ENCODE measurements around the gene HS2ST1. TPM values are rescaled to one million over a fixed set of nuclear protein-coding genes. Genes with fewer than 3 reads are reported as not detected.
A peak's percentile ranks its signal among the peaks of the same experiment; 100 is the strongest.

Gene HS2ST1
- total and polyA plus RNA-seq, 4 donors = 4.1 to 45.3 (median 16.3) TPM

GRCh38 chr1:86933562-86934377 lies 19.3 kb downstream of the HS2ST1 start:
- DNase-seq = peak in 2 of 3 donors; percentile 22 to 49

GRCh38 chr1:86938450-86938849 lies 24.0 kb downstream of the HS2ST1 start:
- Histone ChIP-seq H3K9me3 (ENCODE audit: control insufficient read depth in 4 of 4, insufficient read depth in 3 of 4, low read length in 3 of 4) (no peaks in the 10 kb centered on the region), H3K27me3 (ENCODE audit: control insufficient read depth in 3 of 3, insufficient read depth in 3 of 3, low read length in 2 of 3) (no peaks in the 10 kb centered on the region), H3K4me3 (no peak overlapping the region), H3K27ac (ENCODE audit: low read depth in 1 of 2, low read length in 1 of 2) (no peak overlapping the region), H3K9ac (ENCODE audit: insufficient read depth in 1 of 2, low read length in 2 of 2) (no peak overlapping the region), H3K36me3 (ENCODE audit: control insufficient read depth in 4 of 4, insufficient read depth in 4 of 4, low read length in 4 of 4) (no peaks in the 10 kb centered on the region), H3K4me1 (ENCODE audit: control insufficient read depth in 5 of 5, insufficient read depth in 5 of 5, low read length in 5 of 5) (peaks cover 0 to 44% (median 0%) of the 10 kb centered on the region in 5 donors)
- WGBS, 2 donors = 46 to 72% methylated on average over 1 of the region's 1 CpG
- no peak for DNase-seq
- no peak for TF ChIP-seq CTCF (IDR thresholded peaks at IDR 0.05; ENCODE audit: control extremely low read depth, extremely low read depth)
- ATAC-seq (ENCODE audit: insufficient read depth, low FRiP score) = no peak

More at GRCh38 chr1:86933562-86934377, 19.3 kb downstream of the HS2ST1 start:
- Histone ChIP-seq H3K27me3 (ENCODE audit: control insufficient read depth in 3 of 3, insufficient read depth in 3 of 3, low read length in 2 of 3) (no peaks in the 10 kb centered on the region), H3K4me3 (no peak overlapping the region), H3K4me1 (ENCODE audit: control insufficient read depth in 5 of 5, insufficient read depth in 5 of 5, low read length in 5 of 5) (peaks cover 0 to 14% (median 0%) of the 10 kb centered on the region in 5 donors), H3K27ac (ENCODE audit: low read depth in 1 of 2, low read length in 1 of 2) (peak overlapping the region in 1 of 2 donors; percentile 40), H3K9ac (ENCODE audit: insufficient read depth in 1 of 2, low read length in 2 of 2) (peak overlapping the region in 1 of 2 donors; percentile 42), H3K9me3 (ENCODE audit: control insufficient read depth in 4 of 4, insufficient read depth in 3 of 4, low read length in 3 of 4) (no peaks in the 10 kb centered on the region), H3K36me3 (ENCODE audit: control insufficient read depth in 4 of 4, insufficient read depth in 4 of 4, low read length in 4 of 4) (no peaks in the 10 kb centered on the region)
- no peak for ATAC-seq (ENCODE audit: insufficient read depth, low FRiP score)
- 80 to 84% methylated on average over 7 of the region's 7 CpGs for WGBS, 2 donors
- TF ChIP-seq CTCF (IDR thresholded peaks at IDR 0.05; ENCODE audit: control extremely low read depth, extremely low read depth) = no peak

GRCh38 chr1:86938855-86939254 lies 24.4 kb downstream of the HS2ST1 start:
- ATAC-seq (ENCODE audit: insufficient read depth, low FRiP score) (no peak), DNase-seq (no peak)
- no peak overlapping the region for H3K27ac ChIP-seq (ENCODE audit: low read depth in 1 of 2, low read length in 1 of 2)
- 96 to 99% methylated on average over 2 of the region's 2 CpGs for WGBS, 2 donors
- no peak overlapping the region for H3K9ac ChIP-seq (ENCODE audit: insufficient read depth in 1 of 2, low read length in 2 of 2)
- no peak for TF ChIP-seq CTCF (IDR thresholded peaks at IDR 0.05; ENCODE audit: control extremely low read depth, extremely low read depth)
- H3K27me3 ChIP-seq (ENCODE audit: control insufficient read depth in 3 of 3, insufficient read depth in 3 of 3, low read length in 2 of 3) = no peaks in the 10 kb centered on the region
- no peak overlapping the region for H3K4me3 ChIP-seq
- peaks cover 0 to 40% (median 0%) of the 10 kb centered on the region in 5 donors for H3K4me1 ChIP-seq (ENCODE audit: control insufficient read depth in 5 of 5, insufficient read depth in 5 of 5, low read length in 5 of 5)
- no peaks in the 10 kb centered on the region for H3K9me3 ChIP-seq (ENCODE audit: control insufficient read depth in 4 of 4, insufficient read depth in 3 of 4, low read length in 3 of 4)
- no peaks in the 10 kb centered on the region for H3K36me3 ChIP-seq (ENCODE audit: control insufficient read depth in 4 of 4, insufficient read depth in 4 of 4, low read length in 4 of 4)

Measured in lung (tissue), 12 donors.